CD4-positive, alpha-beta T cell treated with Interleukin-21 for 1 hour (primary cell): ENCODE measurements around the gene SCGB3A1.
A peak's percentile ranks its signal among the peaks of the same experiment; 100 is the strongest.

Experiments used
- DNase-seq: peaks from one replicate; pipeline ENCODE4 v3.0.0-alpha.2; 2020

Gene SCGB3A1

GRCh38 chr5:180625125-180625790, 34.0 kb upstream of the SCGB3A1 start:
- DNase-seq, result no peak

DNA sequence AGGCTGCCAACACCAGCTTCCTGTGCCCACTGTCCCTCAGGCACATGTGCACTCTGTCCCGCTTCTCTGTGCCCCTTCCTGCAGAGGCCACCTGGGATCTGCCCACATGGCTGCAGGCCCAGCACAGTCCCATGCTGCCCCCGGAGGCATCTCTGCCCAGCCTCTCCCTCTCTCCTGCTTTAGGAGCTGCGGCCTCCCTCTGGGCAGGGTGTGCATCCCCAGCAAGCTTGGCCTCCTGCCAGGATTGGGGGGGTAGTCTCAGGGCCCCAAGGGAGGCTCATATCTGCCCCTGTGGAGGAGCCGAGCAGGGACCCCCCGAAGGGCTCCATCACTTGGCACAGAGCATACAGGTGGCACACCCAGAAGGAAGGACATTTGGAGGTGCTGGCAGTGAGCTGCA, 33.3 kb upstream of the SCGB3A1 start:
- DNase-seq, result no peak

GRCh38 chr5:180623844-180624243, 32.5 kb upstream of the SCGB3A1 start:
- no peak for DNase-seq

GRCh38 chr5:180623411-180623834, 32.1 kb upstream of the SCGB3A1 start:
- no peak for DNase-seq

GRCh38 chr5:180622910-180623309, 31.6 kb upstream of the SCGB3A1 start:
- DNase-seq, result no peak

- no peak for DNase-seq
Measured at GRCh38 chr5:180621311-180621710, 30.0 kb upstream of the SCGB3A1 start.

- no peak for DNase-seq
Measured at GRCh38 chr5:180620014-180620413, 28.7 kb upstream of the SCGB3A1 start.

GRCh38 chr5:180619563-180619915, 28.2 kb upstream of the SCGB3A1 start:
- DNase-seq, result no peak

DNA sequence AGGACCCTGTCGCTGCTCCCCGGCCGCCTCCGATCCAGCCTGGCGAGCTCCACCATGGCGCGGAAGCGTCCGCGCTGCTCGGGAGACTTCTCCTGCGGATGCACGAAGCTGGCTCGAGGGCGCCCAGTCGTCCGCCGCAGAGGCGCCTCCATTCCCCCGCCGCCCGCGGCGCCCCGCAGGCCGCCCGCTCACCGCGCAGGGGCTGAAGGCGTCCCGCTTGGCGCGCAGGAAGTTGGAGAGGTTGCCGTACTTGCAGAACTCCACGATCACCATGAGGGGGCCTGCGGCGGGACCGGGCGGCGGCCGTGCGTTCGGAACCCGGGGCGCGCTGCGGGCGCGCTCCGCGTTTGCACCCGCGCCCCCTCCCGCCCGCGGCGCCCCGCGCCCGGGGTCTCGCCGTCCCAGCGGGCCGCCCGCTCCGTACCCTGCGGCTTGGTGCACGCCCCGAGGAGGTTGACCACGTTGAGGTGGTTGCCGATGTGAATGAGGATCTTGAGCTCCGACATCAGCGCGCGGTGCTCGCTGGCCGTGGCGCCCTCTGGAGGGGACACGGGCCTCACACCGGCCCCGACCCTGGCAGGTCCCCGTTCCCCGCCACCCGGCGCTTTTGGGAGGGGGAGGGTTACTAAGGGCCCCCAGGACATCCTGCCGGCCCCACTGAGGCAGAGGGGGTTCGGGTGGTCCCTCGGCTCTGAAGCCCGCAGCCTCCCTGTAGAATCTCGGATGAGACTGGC, 27.7 kb upstream of the SCGB3A1 start:
- DNase-seq, result peak; percentile 20

- DNase-seq, result no peak
Measured at GRCh38 chr5:180618487-180618828, 27.2 kb upstream of the SCGB3A1 start.

- DNase-seq, result no peak
Measured at GRCh38 chr5:180613814-180614188, 22.5 kb upstream of the SCGB3A1 start.

GRCh38 chr5:180613188-180613813, 22.0 kb upstream of the SCGB3A1 start:
- no peak for DNase-seq

DNA sequence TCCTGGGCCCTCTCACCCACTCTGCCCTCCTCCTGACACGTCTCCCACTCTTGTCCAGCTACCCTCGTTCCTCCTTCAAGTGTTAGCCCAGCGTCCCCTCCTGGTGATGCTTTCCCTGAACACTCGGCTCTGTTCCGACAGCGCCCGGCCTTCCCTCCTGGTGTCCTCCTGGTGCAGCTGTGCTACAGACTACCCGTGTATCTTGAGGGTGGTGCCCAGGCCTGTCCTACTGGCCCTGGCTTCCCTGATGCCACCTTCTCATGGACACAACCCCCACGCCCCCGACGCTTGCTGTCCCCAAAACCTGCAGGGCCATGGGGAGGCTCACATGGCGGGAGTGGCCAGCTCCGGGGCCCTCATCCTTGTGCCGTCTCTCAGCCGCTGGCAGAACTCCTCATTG, 21.4 kb upstream of the SCGB3A1 start:
- DNase-seq, result no peak

- DNase-seq, result no peak
Measured at GRCh38 chr5:180611140-180611850, 20.0 kb upstream of the SCGB3A1 start.

DNA sequence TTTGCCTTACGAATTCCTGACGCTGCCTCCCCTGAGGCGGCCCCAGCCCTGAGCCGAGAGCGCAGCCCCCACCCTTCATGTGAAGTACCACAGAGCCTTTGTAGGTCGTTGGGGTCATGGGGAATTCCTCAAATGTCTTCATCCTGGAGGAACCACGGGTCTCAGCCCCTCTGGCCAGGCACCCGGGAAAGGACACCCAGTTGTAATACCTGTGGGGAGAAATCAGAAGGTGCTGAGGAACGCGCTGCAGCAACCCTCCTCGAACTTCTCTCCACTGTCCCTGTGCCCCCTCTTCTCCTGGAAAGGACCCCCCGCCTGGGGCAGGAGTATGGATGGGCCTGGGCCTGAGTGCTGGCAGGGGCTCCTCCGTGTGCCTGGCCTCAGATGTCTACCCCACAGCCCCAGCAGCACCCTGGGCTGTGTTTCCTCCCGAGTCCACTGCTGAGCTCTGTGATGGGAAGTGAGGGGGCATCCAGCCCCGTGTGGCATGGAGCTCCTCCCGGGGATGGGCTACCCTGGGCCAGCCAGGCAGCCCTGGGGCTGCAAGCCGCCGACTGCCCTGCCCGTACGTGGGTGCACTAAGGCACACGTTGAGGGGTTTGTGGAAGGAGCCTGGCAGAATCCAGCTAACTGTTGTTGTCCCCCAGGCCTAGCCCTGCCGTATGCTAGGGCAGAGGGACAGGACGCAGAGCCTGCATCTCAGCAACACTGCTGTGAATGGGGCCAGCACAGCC, 18.7 kb upstream of the SCGB3A1 start:
- DNase-seq, result no peak

DNA sequence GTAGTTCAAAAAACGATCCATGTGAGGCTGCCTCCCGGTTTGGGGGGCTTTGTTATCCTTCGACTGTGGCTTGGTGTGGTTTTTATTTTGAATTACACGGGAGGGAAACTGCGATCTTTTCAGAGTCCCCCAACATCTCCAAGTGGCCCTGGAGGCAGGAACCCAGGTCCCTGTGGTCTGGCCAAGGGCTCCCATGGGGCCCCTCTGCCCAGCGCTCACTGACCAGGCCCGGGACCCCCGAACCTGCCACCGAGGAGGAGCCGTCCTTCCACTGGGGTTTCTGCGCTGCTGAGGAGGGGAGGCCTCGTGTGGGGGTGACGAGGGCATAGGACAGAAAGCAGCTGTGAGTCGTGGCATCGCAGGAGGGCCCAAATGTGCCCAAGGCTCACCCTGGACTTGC, 18.1 kb upstream of the SCGB3A1 start:
- no peak for DNase-seq

DNA sequence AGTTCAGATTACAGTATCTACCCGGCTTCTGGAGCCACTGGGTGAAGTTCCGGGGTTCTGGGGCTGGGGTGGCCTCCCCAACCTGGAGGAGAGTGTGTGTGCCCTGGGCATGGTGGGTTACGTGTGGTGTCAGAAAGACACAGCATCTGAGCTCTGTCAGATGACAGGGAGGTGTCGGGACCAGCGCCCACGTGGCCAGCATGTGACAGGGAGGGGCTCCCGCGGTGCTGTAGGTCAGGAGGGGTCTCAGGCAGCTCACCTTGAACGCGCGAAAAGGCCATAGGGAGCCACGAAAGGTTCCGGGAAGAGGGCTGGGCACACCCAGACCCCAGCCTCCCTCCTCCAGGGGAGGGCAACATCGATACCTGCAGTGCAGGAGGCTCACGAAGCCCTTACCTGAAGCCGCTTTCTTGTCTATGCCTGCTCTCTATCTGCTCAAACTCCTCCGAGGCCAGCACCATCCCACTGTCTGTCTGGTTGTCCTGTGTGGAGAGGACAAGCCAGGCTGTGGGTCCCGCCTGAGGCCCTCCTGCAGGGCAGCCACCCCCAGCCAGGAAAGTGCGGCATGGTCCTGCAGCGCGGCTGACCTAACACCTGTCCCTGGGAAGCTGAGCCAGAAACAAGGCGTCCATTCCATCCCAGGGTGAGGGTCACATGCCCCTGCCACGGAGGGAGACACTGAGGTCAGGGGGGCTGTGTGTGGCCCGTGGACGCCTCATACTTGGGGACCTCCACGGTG, 17.4 kb upstream of the SCGB3A1 start:
- no peak for DNase-seq

- DNase-seq, result no peak
Measured at GRCh38 chr5:180607861-180608571, 16.7 kb upstream of the SCGB3A1 start.

GRCh38 chr5:180606215-180606785, 15.0 kb upstream of the SCGB3A1 start:
- DNase-seq, result no peak

DNA sequence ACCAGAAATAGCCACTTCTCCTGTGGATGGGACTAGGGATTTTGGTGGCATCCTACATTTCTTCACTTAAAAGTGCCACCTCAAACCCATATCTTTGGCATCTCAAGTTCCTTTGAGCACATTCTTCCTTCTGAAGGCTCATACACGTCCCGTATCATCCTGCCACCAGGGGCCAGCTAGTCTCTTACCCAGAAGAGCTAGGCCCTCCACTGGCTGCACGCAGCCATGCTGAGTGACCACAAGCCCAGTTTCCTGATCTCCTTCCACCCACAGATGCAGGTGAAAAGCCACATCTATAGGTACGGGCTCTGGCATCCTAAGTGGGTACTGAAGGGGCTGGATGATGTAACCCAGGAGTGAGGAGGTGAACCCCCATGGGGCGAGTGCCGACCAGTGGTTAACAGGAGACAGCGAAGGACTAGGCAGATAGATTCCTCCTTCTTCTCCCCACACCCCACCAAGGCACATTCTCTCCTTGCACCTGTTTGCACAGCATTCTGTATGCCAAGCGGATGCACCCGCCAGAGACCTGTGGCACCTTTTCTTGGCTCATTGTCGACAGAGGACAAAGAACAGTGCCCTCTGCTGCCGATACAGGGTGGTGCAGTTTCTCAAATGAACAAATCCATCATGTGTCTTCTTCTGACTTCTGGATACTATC, 14.4 kb upstream of the SCGB3A1 start:
- peak; percentile 56 for DNase-seq

DNA sequence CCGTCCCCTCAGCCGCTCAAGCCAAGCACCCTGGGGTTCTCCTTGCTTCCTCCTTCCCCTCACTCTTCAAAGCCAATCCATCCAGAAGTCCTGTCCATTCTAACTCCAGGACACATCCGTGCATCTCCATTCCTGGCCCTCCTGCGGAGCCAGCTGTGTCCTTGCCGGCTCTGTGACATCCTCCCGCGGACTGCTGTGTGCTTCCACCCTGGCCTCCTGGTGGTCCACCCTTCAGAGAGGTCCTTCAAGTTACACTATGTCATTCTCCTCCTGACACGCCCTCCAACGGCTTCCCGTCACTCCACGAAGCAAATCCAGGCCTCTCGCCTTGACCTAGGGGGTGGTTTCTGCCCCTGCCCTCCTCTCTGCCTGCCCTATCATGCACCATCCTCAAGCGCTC, 13.0 kb upstream of the SCGB3A1 start:
- DNase-seq, result no peak
